Activated CD8-positive, alpha-beta T cell treated with anti-CD3 and anti-CD28 coated beads, Interleukin-2, amount 10 ng/mL, durations not matched to agents 7 days and 5 days (primary cell): ENCODE results near the gene NUP214. TPM values are rescaled to one million over a fixed set of nuclear protein-coding genes. Genes with fewer than 3 reads are reported as not detected.
"Not testable (repeated sequence)": the region's sequence is repeated elsewhere in the genome, so short reads cannot be mapped to it uniquely, and the experiment has no call there.

Experiments used
- ATAC-seq: fragments of 150-1000 bp; cut with Tn5 transposase; one replicate; pipeline ENCODE4 v1.10.0; 2021; ENCODE audit warnings: moderate library complexity
- CTCF ChIA-PET: fragments of 350-600 bp; sonication (Branson Sonifier 250); formaldehyde crosslinking; loops from one replicate; lab custom pipeline; 2021; ENCODE audit warnings: antibody characterized with exemption; lab: Charles Lee
- POLR2A ChIA-PET: fragments of 350-600 bp; sonication (Branson Sonifier 250); formaldehyde crosslinking; loops from one replicate; lab custom pipeline; 2021; ENCODE audit warnings: antibody characterized with exemption; lab: Charles Lee
- DNase-seq: peaks from one replicate; pipeline ENCODE4 v3.0.0-alpha.2; 2020
- H3K27ac Mint-ChIP-seq: one replicate; pipeline ENCODE4 v1.8.0; 2021; ENCODE audit warnings: mild to moderate bottlenecking, mixed read lengths
- H3K27me3 Mint-ChIP-seq: one replicate; pipeline ENCODE4 v1.8.0; 2021; ENCODE audit warnings: low read depth, mixed read lengths
- H3K36me3 Mint-ChIP-seq: one replicate; pipeline ENCODE4 v1.8.0; 2021; ENCODE audit warnings: low read depth, mixed read lengths
- H3K4me1 Mint-ChIP-seq: one replicate; pipeline ENCODE4 v1.8.0; 2021; ENCODE audit warnings: low read depth, mixed read lengths
- H3K4me3 Mint-ChIP-seq: one replicate; pipeline ENCODE4 v1.8.0; 2021; ENCODE audit warnings: mild to moderate bottlenecking, mixed read lengths
- H3K9me3 Mint-ChIP-seq: one replicate; pipeline ENCODE4 v1.8.0; 2022; ENCODE audit warnings: mixed read lengths; ENCODE audit not compliant: insufficient read depth
- total RNA-seq, 2 experiments: library from RNA; stranded (reverse); gene quantifications; one replicate each; pipeline ENCODE4 v1.2.3, GENCODE V29; 2021

Gene NUP214
- total RNA-seq, 2 experiments from 2014 or later = 61.3 to 63.5 TPM

DNA sequence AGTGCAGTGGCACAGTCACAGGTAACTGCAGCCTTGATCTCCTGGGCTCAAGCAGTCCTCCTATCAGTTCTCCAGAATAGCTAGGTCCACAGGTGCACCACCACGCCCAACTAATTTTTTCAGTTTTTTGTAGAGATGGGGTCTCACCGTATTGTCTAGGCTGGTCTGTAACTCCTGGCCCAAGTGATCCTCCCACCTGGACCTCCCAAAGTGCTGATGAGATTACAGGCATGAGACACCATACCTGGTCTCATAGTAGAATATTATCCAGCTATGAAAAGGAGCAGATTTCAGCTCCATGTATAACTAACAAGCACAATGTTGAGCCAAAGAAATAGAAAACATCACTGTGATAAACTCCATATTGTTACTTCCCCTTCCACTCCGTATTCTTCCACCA lies 81.1 kb downstream of the NUP214 start:
- CTCF ChIA-PET = interaction anchor here (1.2 to 3.1 kb wide), 3 partner anchors 29 to 130 kb away, joined by 4 to 11 read pairs (median 4); no protein-coding TSS in a partner anchor
- POLR2A ChIA-PET = no interaction called here
- Mint-ChIP-seq H3K9me3 (no peaks in the 10 kb centered on the region), H3K4me1 (no peaks in the 10 kb centered on the region), H3K27me3 (no peaks in the 10 kb centered on the region), H3K27ac (no peak overlapping the region), H3K36me3 (peaks cover 57% of the 10 kb centered on the region), H3K4me3 (no peak overlapping the region)
- DNase-seq (no peak), ATAC-seq (no peak)

DNA sequence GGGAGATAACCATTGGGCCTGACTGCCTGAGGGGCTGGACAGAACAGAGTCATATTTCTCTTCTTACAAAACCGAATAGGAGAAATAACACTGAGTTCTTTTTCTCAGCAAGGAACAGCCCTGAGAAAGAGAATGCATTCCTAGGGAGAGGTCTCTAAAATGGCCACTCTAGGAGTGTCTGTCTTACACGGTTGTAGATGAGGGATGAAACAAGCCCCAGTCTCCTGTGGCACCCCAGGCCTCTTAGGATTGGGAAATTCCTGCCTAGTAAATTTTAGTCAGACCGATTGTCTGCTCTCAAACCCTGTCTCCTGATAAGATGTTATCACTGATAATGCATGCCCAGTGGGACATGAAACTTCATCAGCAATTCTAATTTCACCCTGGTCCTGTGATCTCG lies 86.5 kb downstream of the NUP214 start:
- peaks cover 10% of the 10 kb centered on the region for H3K9me3 Mint-ChIP-seq
- H3K27me3 Mint-ChIP-seq, ATAC-seq, CTCF ChIA-PET, H3K27ac Mint-ChIP-seq, DNase-seq, H3K4me1 Mint-ChIP-seq, POLR2A ChIA-PET, H3K4me3 Mint-ChIP-seq: not testable (repeated sequence)
- peaks cover 57% of the 10 kb centered on the region for H3K36me3 Mint-ChIP-seq

DNA sequence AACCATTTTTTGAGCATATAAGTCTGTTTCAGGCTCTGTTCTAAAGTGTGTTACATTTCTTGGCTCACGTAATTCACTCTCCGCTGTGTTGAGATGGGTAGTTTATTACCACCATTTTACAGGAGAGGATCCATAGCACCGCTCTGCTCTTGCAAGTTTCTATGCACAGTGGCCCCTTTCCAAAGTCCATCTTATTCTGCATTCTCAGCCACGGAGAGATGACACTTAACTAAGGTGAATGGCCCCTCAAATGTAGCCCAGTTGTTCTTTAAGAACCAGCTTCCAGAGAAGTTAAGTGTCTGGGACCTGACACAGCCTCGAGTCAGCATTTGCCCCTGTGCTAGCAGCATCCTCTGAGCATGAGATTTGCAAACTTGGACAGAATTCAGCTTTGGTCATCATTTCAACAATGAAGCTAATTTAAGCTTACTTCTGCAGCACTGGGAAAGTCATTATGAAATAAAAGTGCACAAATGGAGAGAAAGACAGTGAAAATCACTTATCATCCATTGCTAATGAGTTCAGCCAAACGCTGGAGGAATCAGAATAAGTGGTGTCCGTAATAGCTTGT lies 89.0 kb downstream of the NUP214 start:
- peak overlapping the region; percentile 14 for H3K27ac Mint-ChIP-seq
- ChIA-PET POLR2A (interaction anchor here (1.4 kb wide), 1 partner anchor 10 kb away, joined by 3 read pairs; no protein-coding TSS in a partner anchor), CTCF (interaction anchor here (1.4 to 1.8 kb wide), 3 partner anchors 9 to 122 kb away, joined by 3 to 7 read pairs (median 3); no protein-coding TSS in a partner anchor)
- no peaks in the 10 kb centered on the region for H3K27me3 Mint-ChIP-seq
- no peaks in the 10 kb centered on the region for H3K4me1 Mint-ChIP-seq
- peaks cover 10% of the 10 kb centered on the region for H3K9me3 Mint-ChIP-seq
- no peak for ATAC-seq
- no peak overlapping the region for H3K4me3 Mint-ChIP-seq
- no peak for DNase-seq
- H3K36me3 Mint-ChIP-seq = peaks cover 63% of the 10 kb centered on the region

- no peak overlapping the region for H3K4me3 Mint-ChIP-seq
- H3K36me3 Mint-ChIP-seq = peaks cover 63% of the 10 kb centered on the region
- ChIA-PET CTCF (interaction anchor here (1.4 to 1.8 kb wide), 3 partner anchors 10 to 121 kb away, joined by 3 to 7 read pairs (median 3); no protein-coding TSS in a partner anchor), POLR2A (interaction anchor here (1.4 kb wide), 1 partner anchor 9 kb away, joined by 3 read pairs; no protein-coding TSS in a partner anchor)
- H3K9me3 Mint-ChIP-seq = peaks cover 10% of the 10 kb centered on the region
- H3K27me3 Mint-ChIP-seq = no peaks in the 10 kb centered on the region
- DNase-seq (no peak), ATAC-seq (no peak)
- no peaks in the 10 kb centered on the region for H3K4me1 Mint-ChIP-seq
- no peak overlapping the region for H3K27ac Mint-ChIP-seq
Measured at GRCh38 chr9:131214876-131215275, 89.5 kb downstream of the NUP214 start.

- Mint-ChIP-seq H3K9me3 (peaks cover 10% of the 10 kb centered on the region), H3K4me1 (no peaks in the 10 kb centered on the region), H3K36me3 (peaks cover 55% of the 10 kb centered on the region), H3K4me3 (no peak overlapping the region), H3K27me3 (no peaks in the 10 kb centered on the region), H3K27ac (no peak overlapping the region)
- ChIA-PET POLR2A (no interaction called here), CTCF (interaction anchor here (1.2 kb wide), 1 partner anchor 13 kb away, joined by 3 read pairs; no protein-coding TSS in a partner anchor)
- ATAC-seq (no peak), DNase-seq (no peak)
Measured at GRCh38 chr9:131216806-131217205, 91.4 kb downstream of the NUP214 start.

GRCh38 chr9:131217331-131218031 lies 92.1 kb downstream of the NUP214 start:
- H3K27ac Mint-ChIP-seq = no peak overlapping the region
- H3K9me3 Mint-ChIP-seq = peaks cover 5% of the 10 kb centered on the region
- ChIA-PET CTCF (no interaction called here), POLR2A (no interaction called here)
- peaks cover 49% of the 10 kb centered on the region for H3K36me3 Mint-ChIP-seq
- no peaks in the 10 kb centered on the region for H3K27me3 Mint-ChIP-seq
- ATAC-seq (no peak), DNase-seq (no peak)
- no peak overlapping the region for H3K4me3 Mint-ChIP-seq
- H3K4me1 Mint-ChIP-seq = no peaks in the 10 kb centered on the region

DNA sequence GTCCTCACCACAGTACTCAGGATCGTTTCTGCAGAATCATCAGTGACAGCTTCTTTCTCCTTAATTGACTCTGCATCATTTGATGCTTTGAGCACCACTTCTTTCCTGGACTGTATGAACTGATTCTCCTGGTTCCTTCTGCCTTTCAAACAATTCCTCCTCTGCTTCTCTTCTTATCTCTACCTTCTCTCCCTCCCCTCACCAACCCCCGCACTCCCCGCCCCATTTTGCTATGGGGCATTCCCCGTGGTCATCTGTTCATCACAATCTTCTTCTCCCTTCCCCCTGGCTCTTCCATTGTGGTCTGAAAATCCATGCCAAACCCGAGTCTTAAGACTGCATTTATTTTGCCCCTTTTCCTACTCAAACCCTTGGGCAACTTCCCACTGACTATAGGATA lies 93.0 kb downstream of the NUP214 start:
- H3K36me3 Mint-ChIP-seq = peaks cover 52% of the 10 kb centered on the region
- ATAC-seq = no peak
- ChIA-PET POLR2A (no interaction called here), CTCF (interaction anchor here (1.0 kb wide), 1 partner anchor 118 kb away, joined by 3 read pairs; no protein-coding TSS in a partner anchor)
- H3K4me3 Mint-ChIP-seq = no peak overlapping the region
- no peaks in the 10 kb centered on the region for H3K9me3 Mint-ChIP-seq
- no peaks in the 10 kb centered on the region for H3K27me3 Mint-ChIP-seq
- DNase-seq = no peak
- H3K4me1 Mint-ChIP-seq = no peaks in the 10 kb centered on the region
- no peak overlapping the region for H3K27ac Mint-ChIP-seq

DNA sequence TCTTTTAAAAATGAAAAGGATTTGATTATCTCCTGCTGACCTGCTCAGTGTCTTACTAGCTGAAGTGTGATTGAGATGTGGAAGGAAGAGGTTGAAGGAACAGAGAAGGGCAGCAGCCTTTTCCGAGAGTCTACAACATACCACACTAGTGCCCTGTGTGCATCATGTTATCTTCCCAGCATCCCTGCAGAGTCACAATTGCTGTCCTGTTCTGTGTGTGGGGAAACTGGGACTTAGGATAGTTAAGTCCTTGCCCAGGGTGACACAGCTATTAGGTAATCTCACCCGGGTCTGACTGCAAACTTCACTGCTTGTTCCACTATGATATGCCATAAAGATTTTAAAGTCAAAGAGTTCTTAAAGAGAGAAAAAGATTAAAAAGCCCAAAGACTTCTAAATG lies 95.1 kb downstream of the NUP214 start:
- H3K27ac Mint-ChIP-seq = no peak overlapping the region
- no peak overlapping the region for H3K4me3 Mint-ChIP-seq
- ATAC-seq (no peak), DNase-seq (no peak)
- H3K27me3 Mint-ChIP-seq = no peaks in the 10 kb centered on the region
- peaks cover 53% of the 10 kb centered on the region for H3K36me3 Mint-ChIP-seq
- ChIA-PET POLR2A (no interaction called here), CTCF (interaction anchor here (0.9 to 1.3 kb wide), 3 partner anchors 41 to 174 kb away, joined by 3 read pairs; no protein-coding TSS in a partner anchor)
- peaks cover 4% of the 10 kb centered on the region for H3K4me1 Mint-ChIP-seq
- H3K9me3 Mint-ChIP-seq = no peaks in the 10 kb centered on the region

- ChIA-PET CTCF (no interaction called here), POLR2A (no interaction called here)
- Mint-ChIP-seq H3K27ac (no peak overlapping the region), H3K36me3 (peaks cover 46% of the 10 kb centered on the region), H3K27me3 (no peaks in the 10 kb centered on the region), H3K4me1 (peaks cover 5% of the 10 kb centered on the region), H3K4me3 (no peak overlapping the region), H3K9me3 (no peaks in the 10 kb centered on the region)
- ATAC-seq = no peak
- no peak for DNase-seq
Measured at GRCh38 chr9:131222460-131222859, 97.1 kb downstream of the NUP214 start.

GRCh38 chr9:131226226-131226625 lies 100.8 kb downstream of the NUP214 start:
- Mint-ChIP-seq H3K4me1 (peaks cover 7% of the 10 kb centered on the region), H3K4me3 (no peak overlapping the region), H3K27ac (no peak overlapping the region), H3K36me3 (peaks cover 33% of the 10 kb centered on the region), H3K27me3 (no peaks in the 10 kb centered on the region), H3K9me3 (no peaks in the 10 kb centered on the region)
- CTCF ChIA-PET = no interaction called here
- DNase-seq (no peak), ATAC-seq (no peak)
- POLR2A ChIA-PET = no interaction called here

GRCh38 chr9:131227112-131227958 lies 101.9 kb downstream of the NUP214 start:
- no peak for ATAC-seq
- no peak overlapping the region for H3K4me3 Mint-ChIP-seq
- POLR2A ChIA-PET = interaction anchor here (1.1 kb wide), 1 partner anchor 11 kb away, joined by 3 read pairs; no protein-coding TSS in a partner anchor
- DNase-seq = no peak
- CTCF ChIA-PET = no interaction called here
- peaks cover 41% of the 10 kb centered on the region for H3K36me3 Mint-ChIP-seq
- H3K9me3 Mint-ChIP-seq = no peaks in the 10 kb centered on the region
- H3K27ac Mint-ChIP-seq = no peak overlapping the region
- no peaks in the 10 kb centered on the region for H3K27me3 Mint-ChIP-seq
- H3K4me1 Mint-ChIP-seq = peaks cover 7% of the 10 kb centered on the region
